8988T (cell line): ENCODE results near the gene THSD4.
A peak's percentile ranks its signal among the peaks of the same experiment; 100 is the strongest.

ENCODE experiments used
- DNase-seq: peaks from one replicate; pipeline ENCODE4 v3.0.0; 2011

Gene THSD4

GRCh38 chr15:71272932-71273331 is 157.7 kb downstream of the THSD4 start:
- no peak for DNase-seq

DNA sequence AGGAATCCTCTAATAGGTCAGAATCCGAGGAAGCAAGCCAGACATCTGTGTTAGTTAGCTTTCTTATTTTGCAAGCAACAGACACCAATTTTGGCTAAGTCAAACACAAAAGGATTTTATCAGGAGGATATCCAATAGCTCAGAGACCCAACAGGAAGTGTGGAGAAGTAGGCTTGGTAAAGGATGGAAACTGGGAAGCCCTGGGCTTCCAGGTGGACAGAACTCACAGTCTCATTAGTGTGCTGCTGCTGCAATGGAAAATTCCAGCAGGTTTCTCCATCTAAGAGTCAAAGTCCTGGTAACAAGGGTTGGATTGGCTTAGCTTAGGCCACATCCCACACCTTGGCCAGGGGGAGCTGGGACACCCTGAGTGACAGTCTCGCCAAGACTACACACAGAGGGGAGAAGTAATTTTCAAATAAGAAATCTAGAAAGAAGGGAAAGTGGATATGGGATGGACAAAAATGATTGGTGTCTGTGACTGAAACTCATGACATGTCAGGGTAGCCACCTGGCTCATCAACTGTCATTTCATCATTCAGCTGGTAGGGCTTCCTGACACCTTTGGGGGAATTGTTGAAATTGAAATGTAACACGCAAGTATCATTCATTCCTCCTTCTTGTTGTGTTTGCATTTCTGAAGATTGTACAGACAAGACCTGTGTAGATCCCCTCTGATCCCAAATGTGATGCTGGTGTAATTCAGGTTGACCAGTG is 158.6 kb downstream of the THSD4 start:
- DNase-seq: no peak

DNA sequence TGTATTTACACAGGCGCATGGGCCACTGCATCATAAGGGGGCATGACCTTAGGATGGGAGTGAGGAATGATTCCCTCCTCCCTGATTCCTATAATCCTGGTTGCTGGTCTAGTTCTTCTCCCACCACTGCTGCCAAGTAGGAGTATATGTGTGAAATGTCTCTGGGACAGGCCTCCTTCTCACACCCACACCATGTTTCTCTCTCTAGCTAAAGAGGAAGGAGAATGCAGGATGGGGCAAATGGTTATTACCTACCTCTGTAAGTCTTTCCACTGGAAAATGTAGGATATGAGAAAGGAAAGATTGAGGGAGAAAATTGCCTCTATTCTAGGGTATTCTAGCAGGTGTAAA is 159.2 kb downstream of the THSD4 start:
- no peak for DNase-seq

GRCh38 chr15:71275098-71275497 is 159.8 kb downstream of the THSD4 start:
- DNase-seq: no peak

DNA sequence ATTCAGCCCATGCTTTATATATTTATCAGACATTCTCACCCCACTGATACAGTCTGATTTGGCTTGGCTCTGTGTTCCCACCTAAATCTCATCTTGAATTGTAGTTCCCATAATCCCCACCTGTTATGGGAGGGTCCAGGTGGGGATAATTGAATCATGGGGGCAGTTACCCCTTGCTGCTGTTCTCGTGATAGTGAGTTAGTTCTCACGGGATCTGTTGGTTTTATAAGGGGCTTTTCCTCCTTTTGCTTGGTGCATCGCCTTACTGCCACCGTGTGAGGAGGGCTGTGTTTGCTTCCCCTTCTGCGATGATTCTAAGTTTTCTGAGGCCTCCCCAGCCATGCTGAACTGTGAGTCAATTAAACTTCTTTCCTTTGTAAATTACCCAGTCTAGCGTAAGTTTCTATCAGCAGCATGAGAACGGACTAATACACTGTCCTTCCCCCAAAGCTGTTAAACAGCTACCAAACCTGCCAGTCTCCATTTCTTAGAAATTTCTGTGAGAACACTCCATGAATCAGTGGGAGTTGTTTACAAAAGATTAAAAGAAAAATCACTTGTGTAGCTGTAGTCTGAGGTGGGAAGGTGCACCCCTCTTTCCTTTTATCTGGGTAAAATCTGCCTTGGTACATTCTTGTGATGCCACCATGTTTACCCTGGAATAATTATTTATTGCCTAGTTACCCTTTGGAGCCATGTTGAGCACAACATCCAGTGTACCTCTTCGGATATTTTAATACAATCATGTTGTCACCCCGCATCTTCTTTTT is 160.5 kb downstream of the THSD4 start:
- DNase-seq: no peak

- DNase-seq: no peak
Observed at GRCh38 chr15:71276336-71276665, 161.0 kb downstream of the THSD4 start.

DNA sequence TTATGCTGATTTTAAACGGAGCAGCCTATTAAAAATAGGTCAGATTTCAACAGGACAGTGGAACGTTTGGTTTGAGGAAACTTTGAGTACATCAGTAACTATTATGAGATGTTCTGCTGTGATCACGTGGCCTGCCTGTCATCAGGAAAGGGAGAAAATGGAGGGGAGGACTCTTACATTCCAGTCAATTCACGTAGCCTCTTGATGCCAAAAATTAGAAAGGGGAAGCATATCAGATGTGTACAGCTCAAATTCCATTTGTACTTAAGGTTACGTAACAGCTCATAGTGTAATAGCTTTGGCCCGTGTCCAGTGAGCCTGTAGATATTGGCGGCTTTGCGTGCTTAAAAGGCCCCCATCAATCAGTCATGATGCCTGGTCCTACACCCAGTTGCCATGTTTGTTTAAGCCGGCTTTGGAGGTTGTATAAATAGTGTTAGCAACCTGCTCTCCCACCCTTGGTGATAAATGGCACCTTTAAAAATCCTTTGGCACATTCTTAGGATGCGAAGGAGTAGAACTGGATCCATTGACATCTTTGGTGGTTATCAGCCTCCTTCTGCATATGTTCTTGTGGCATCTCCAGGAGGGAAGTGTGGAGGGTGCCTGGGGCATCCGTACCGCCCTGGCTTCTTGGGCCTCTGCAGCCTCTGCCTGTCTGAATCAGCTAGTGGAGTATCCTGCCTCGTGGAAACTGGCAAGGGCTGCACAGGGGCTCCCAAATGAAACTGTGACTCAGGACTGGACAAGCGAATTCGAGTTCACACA is 163.9 kb downstream of the THSD4 start:
- no peak for DNase-seq

DNA sequence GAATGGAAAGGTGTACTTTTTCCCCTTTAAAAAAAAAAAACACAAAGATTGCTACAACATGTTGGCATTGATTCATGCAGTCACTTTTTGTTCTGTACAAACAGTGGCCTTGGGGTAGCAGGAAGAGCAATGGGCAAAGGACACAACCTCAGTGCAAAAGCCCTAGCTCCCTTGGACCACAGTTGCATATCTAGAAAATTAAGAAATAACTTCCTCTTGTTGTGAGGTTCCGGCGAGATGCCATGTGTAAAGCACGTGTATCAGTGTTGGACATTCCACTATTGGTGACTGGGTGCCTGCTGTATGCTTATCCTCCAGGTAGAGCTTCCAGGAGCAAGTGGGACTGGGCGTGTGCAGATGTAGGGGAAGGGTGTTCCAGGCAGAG is 164.5 kb downstream of the THSD4 start:
- no peak for DNase-seq

DNA sequence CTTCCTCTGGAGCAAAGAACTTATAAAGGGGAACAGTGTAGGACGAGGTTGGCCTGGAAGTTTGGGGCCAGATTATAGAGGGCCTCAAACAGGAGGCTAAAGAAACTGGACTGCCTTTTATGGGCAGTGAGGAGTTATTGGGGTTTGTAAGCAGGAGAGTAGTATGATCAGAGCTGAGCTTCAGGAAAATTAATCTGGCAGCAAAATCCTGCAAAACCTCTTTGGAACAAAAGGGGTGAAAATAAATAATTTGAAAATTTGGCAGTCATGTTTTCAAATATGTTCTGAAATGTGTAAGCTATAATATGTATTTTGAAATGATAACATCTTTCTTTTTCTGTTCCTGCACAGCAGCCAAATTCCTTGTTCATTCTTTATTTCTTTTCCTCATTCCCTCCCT is 164.9 kb downstream of the THSD4 start:
- no peak for DNase-seq

- DNase-seq: no peak
Observed at GRCh38 chr15:71281256-71281655, 166.0 kb downstream of the THSD4 start.

- DNase-seq: no peak
Observed at GRCh38 chr15:71282076-71282475, 166.8 kb downstream of the THSD4 start.

DNA sequence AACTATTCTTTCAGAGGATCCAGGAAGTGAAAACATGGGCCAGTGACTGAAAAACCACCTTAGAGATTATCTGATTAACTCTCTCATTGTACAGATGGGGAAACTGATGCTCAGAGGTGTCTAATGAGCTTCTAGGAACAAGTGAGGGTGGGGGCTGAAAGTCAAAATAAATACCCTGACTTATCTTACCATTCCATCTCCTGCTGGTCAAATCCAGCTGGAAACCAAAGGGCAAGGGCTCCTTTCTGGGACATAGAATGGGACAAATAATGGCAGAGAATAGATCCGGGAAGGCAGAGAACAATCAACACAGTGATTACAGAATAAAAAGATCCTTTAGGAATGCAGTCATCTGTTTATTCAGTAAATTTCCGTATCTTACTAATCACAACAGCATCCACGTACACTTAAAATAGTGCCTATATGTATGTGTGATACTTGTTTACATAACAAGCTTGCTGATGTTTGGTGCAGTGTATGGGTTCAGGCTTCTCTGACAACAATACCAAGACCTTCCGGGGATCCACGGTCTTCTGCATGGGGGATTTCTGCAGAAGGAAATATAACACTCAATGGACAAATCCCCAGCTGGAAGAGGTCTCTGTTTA is 173.2 kb downstream of the THSD4 start:
- DNase-seq: no peak

GRCh38 chr15:71290002-71290401 is 174.7 kb downstream of the THSD4 start:
- DNase-seq: no peak

DNA sequence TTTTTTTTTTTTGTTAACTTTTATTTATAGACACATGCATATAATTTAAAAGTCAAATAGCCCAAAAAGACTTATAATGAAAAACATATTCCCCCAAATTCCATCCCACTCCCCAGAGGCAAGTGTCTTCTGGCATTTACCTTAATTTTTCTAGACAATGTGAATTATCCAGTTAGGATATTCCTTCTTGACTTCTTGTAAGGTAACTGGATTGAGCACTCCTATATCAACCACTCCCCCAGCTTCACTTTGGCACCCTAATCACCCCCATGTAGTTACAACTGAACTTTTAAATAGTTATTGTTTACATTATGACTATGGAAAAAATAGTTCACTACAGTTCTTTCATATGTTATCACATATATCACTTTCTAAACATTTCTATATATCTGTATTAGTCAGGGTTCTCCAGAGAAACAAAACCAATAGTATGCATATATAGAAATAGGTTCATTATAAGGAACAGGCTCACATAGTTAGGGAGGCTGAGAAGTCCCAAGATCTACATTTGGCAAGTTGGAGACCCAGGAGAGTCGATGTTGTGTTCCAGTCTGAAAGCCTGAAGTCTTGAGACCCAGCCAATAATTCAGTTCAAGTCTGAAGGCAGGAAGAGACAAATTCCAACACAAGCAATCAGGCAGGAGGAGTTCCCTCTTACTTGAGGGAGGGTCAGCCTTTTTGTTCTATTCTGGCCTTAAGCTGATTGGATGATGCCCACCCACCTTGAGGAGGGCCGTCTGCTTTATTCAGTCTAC is 175.8 kb downstream of the THSD4 start:
- DNase-seq: no peak

DNA sequence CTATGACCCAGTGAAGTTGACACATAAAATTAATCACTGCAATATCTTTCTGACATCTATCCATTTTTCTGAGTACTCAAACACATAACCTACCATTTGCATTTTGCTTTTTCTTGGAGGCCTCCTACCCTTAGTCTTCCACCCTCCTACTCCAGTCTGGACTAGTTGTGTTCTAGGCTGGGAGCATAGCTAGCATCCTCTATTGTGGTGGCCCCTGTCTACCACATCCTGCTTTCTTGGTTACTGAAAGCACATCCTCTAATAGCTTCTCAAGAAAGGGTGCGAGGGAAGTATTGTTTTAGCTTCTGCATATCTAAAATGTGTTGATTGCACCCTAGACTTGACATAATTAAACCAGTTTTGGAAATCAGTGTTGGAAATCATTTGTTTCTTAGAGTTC is 176.5 kb downstream of the THSD4 start:
- DNase-seq: no peak

DNA sequence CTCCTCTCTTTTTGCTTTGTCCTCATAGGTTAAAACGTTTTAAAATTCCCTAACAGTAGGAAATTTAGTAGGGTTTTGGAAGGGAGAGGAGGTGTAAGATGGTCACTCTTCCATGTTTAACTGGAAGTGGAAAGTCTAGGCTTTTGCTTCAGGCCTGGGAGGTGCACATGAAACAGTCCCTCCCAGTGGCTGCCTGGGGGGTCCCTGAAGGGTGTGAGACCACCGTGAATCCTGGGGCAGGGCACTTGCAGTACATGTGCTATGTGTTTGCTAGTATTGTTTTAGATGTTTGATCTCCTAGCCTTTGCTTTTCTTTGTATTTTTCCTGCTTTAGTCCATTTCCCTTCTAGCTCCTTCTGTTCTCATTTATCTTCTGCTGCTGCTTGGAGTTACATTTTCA is 178.5 kb downstream of the THSD4 start:
- no peak for DNase-seq

- no peak for DNase-seq
Observed at GRCh38 chr15:71294251-71294910, 179.1 kb downstream of the THSD4 start.

GRCh38 chr15:71294911-71295602 is 179.8 kb downstream of the THSD4 start:
- peak; percentile 22 for DNase-seq

DNA sequence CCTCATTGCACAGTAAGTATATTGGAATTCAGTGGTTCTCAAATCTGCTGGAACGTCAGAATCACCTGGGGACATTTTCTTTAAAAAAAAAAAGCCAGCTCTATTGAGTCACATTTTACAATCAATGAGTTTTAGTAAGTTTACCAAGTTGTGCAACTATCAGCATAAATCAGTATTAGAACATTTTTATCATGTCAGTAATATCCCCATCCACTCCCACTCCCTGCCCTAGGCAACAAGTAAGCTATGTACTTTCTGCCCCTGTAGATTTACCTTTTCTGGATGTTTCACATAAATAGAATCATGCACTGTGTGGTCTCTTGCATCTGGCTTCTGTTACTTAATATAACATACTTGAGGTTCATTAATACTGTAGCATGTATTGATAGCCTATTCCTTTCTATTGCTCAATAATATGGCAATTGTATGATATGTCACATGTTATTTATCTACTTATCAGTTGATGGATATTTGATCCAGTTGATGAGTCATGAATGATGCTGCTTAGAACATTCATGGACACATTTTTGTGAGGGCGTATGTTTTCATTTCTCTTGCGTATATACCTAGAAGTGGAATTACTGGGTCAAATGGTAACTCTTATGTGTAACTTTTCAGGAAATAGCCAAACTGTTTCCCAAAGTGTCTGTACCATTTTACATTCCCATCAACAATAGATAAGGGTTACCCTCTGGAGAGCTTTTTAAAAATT is 180.5 kb downstream of the THSD4 start:
- DNase-seq: no peak

DNA sequence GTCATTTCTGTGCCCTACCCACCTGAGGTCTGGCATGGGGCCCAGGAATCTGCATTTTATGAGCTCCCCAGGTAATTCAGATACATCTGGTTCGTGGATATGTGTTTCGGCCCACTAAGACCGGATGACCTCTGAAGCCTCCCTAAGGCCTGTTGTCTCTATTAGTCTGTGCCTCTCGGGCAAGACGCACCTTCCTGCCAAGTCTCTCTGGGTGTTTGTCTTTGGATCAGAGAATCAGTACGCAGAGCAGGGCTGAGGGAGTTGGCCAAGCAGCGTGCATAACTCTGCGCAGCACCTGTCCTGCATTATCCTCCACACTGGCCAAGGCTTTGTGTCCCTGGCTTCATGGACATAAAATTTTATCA is 181.0 kb downstream of the THSD4 start:
- no peak for DNase-seq

DNA sequence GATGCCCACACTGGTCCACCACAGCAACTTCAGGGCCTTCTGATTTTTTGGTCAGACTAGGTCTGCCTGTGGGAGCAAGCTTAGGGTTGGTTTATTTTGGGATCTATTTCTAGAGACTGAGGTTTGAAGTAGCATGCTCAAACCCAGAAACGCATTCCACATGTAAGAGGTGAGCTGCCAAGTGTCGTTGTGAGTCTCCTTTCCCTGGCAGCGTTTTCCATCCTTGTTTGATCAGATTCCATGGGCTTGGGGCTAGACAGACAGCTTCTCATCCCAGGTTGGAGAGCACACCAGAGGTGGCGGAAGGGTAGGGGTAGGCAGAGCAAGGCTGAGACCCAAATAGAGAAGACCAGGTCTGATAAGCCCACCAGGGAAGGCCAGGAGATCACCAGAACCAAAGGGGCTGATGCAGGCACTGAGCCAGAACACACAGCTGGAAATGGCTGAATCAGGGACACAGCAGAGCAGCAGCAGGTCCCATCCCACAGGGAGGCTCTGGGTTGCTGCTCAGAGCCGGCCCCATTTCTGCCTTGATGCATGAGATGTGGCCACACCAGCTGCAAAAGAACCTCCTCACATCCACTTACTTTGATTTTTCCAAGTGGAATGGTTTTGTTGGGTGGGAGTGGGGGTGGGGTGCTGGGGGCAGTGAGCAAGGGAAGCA is 186.8 kb downstream of the THSD4 start:
- no peak for DNase-seq
